Activated CD8-positive, alpha-beta memory T cell treated with anti-CD3 and anti-CD28 coated beads for 36 hours (primary cell): ENCODE measurements around the gene SCYL3. TPM values are rescaled to one million over a fixed set of nuclear protein-coding genes. Genes with fewer than 3 reads are reported as not detected.
"Not testable (repeated sequence)": the region's sequence is repeated elsewhere in the genome, so short reads cannot be mapped to it uniquely, and the experiment has no call there.

Source experiments
- CTCF ChIA-PET: fragments of 350-600 bp; sonication (Branson Sonifier 250); formaldehyde crosslinking; loops from one replicate; lab custom pipeline; 2021; ENCODE audit warnings: antibody characterized with exemption; lab: Charles Lee
- POLR2A ChIA-PET: fragments of 350-600 bp; sonication (Branson Sonifier 250); formaldehyde crosslinking; loops from one replicate; lab custom pipeline; 2021; ENCODE audit warnings: antibody characterized with exemption; lab: Charles Lee
- total RNA-seq, 2 experiments: library from RNA; stranded (reverse); gene quantifications; one replicate each; pipeline ENCODE4 v1.2.3, GENCODE V29; 2021

Gene SCYL3
- total RNA-seq = 10 to 100 TPM in 1 of 2 experiments, 1 to 10 TPM in 1; 9.4 to 10.2 TPM

GRCh38 chr1:169893645-169894423, at the start of gene SCYL3:
SCYL3 (minus strand) TSS chr1:169893896; CDS start chr1:169888840, 5,056 bp downstream.
- ChIA-PET CTCF (interaction anchor here (2.1 kb wide), 1 partner anchor 14 kb away, joined by 6 read pairs; no protein-coding TSS in a partner anchor), POLR2A (interaction anchor here (0.9 to 1.3 kb wide), 2 partner anchors 99 to 638 kb away, joined by 3 to 4 read pairs; partner anchors contain the start of genes GORAB and METTL18)

DNA sequence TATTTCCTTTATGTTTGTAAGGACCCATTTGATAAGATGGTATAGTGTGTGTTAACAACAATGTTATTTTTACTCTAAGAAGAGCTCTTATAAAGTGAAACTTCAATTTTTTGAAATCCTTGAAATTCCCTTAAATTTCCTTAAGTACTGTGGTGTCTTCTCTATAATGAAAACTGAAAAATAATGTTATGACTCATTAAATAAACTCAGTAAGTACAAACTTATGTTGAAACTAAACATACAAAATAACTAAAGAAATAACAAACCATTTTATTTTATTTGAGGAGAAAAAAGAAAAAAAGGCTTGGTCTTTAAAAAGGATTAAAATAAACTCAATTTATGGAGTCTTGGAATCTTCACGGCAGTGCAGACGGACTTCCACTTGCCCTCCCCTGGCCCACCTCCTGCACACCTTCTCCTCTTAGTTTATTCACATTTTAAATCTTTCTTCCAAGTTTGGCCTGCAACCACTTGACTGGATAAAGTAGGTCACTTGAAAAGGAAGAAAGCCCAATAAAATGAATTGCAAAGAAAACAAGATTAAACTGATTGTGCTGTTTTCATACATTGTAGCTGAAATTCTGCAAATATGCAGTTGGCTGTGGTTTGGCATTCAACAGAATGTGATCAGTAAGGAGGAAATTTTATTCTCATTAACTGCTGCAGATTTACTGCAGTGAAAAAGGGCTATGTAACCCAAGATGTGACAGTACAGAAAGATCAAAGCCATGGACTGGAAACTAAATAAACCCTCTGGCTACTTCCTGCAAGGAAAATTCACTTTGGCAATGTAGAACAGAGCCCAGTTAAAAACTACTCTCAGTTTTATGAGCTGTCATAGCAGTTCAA, 48.5 kb upstream of the SCYL3 start:
- POLR2A ChIA-PET = no interaction called here
- CTCF ChIA-PET = no interaction called here

- POLR2A ChIA-PET = no interaction called here
- CTCF ChIA-PET = no interaction called here
Observed at GRCh38 chr1:169933984-169934725, 40.5 kb upstream of the SCYL3 start.

DNA sequence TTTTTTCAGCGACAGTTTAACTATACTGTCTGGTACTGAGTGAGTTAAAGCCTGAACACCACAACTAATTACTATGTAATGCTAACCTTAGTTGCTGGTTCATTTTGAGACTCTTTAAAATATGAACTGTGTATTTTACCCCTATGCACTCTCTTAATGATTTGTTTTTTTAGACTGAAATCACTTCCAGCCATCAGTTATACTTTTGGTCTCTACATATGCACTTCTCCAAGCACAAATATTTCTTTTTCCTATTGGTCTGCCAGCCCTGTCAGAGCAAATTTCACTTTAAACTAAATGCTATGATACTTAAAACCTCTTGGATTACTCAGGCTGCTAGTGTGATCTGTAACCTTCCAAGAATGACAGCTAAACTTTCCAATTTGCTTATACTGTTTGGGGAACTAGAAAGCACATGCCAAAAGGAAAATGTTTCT, 38.1 kb upstream of the SCYL3 start:
- POLR2A ChIA-PET = no interaction called here
- CTCF ChIA-PET = no interaction called here

DNA sequence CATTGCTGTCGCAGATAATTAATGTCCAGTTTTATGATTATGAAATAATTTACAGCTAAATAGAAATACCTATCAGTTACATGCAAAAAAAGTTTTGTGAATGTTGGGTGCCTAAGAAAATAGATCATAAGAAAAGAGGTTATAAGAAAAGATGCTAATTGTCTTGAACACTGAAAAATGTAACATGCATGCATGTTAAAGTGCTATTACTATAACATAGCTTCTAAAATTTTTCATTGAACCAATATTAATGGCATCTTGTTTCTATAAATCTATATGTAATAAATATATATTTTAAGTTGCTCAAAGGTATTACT, 35.5 kb upstream of the SCYL3 start:
- POLR2A ChIA-PET = interaction anchor here (0.5 kb wide), 1 partner anchor 429 kb away, joined by 3 read pairs; no protein-coding TSS in a partner anchor
- CTCF ChIA-PET = interaction anchor here (1.2 kb wide), 1 partner anchor 13 kb away, joined by 3 read pairs; no protein-coding TSS in a partner anchor

DNA sequence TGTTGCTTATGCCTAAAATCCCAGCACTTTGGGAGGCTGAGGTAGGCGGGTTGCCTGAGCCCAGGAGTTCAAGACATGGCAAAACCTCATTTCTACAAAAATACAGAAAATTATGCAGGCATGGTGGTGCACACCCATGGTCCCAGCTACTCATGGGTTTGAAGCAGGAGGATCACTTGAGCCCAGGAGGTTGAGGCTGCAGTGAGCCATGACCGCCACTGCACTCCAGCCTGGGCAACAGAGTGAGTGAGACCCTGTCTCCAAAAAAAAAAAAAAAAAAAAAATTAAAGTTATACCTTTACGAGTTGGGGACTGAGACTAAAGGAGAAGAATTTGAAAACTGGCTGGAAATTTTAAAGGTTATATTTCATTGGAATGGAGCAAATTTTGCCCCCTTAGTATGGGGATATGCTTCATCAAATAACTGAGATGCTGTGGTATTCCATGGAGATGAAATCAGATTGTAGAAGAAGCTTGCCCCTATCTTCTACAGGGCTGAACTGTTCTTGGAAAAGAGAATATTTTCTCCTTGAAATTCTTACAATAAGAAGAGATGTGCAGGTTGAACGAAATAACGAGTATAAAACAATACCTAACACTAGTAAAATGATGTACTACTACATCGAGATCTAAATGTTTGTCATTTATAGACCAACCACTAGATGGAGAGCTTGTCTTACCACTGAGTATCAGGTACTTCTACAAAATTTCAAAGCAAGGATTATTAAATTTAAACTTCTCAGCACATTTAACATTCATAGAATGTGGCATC, 34.9 kb upstream of the SCYL3 start:
- POLR2A ChIA-PET = interaction anchor here (0.5 kb wide), 1 partner anchor 430 kb away, joined by 3 read pairs; no protein-coding TSS in a partner anchor
- CTCF ChIA-PET = interaction anchor here (1.2 kb wide), 1 partner anchor 12 kb away, joined by 3 read pairs; no protein-coding TSS in a partner anchor

DNA sequence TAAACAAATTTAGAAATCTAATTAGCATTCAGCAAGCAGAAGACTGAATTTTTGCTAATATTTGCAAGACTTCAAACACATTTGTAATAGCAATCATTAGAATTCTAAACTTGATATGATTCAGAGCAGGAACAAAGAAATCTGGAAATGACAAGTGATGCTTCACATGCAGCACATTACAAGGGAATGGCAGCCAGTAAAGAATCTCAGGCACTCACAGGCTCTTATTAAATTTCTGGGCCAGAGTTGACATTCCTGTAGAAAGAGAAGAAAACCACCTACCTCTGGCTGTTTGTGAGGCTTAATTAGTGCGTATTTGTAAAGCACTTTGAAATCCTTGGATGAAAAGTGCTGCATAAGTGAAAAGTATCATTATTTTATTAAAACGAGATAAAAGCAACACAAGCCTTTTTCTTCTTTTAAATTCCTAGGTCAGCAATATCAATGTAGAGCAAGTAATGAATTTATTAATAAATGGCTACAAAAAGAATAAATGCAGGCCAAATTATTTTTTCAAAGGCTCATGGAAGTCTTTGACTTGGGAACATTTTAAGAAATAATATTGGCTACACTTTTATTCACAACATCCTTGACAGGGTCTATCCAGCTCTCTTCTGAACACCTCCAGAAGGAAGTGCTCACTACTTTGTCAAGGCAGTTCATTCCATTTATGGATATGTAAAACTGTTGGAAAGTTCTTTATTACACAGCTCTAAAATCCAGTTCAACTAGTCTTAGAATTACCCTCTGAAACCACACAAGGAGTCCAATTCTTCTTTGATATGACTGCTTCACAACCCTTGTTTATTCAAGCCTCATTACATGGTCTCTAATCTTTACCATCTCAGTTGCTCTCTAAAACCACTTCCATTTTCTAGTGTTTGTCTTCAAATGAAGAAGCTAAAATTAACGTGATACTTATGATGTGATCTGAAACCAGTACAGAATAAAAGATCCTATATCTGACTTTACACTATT, 32.1 kb upstream of the SCYL3 start:
- CTCF ChIA-PET = no interaction called here
- POLR2A ChIA-PET = no interaction called here

DNA sequence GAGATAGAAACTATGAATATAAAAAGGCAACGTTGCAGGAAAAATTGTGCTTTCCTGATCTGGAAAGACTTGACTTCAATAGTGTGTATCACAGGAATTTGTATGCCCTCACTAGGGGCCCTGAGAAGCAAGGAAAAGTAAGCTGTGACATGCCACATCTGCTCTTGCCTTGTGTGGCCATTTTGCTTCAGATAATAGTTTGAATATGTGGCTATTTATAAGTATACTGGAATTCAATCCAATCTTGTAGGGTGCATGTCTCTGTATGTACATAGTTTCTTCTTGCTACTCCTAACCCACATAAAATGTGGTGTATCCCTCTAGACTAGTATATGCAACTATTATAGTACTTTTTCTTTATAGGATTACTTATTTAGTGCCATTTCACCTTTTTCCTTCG, 31.1 kb upstream of the SCYL3 start:
- ChIA-PET POLR2A (no interaction called here), CTCF (no interaction called here)

- ChIA-PET CTCF (no interaction called here), POLR2A (no interaction called here)
Observed at GRCh38 chr1:169924063-169924462, 30.4 kb upstream of the SCYL3 start.

DNA sequence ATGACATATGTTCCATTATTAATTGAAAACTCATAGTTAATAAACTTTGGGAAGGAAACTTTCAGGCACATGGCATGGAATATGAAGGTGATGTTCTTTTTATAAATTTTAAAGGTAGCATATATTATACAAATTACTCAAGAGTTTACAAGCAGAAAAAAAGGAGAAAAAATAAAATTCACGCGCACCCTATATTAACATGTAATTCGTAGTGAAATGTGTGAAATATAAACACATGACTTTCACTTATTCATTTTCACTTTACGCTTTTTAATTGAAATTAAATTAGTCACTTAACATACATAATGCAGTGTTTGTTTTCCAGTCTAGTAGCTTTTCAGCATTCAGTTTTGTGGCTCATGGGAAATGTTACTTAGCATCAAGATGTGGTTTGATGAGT, 27.4 kb upstream of the SCYL3 start:
- ChIA-PET POLR2A (no interaction called here), CTCF (no interaction called here)

DNA sequence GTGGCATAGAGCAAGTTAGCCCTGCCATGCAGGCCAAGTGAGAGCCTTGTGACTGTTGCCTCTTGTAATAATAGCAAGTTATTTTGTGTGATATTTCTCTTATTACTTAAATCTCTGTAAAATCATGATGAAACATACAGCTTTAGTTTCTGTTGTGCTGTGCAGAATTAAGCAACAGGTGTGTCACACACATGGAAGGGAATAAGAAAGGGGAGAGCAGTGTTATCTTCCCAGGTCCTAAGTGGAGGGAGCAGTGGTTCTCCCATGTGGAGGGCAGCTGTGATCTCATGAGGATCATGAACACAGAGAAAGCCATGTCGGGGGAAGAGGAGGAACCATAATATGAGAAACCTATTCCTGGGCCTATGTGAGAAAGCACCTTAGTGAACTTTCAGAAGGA, 25.2 kb upstream of the SCYL3 start:
- CTCF ChIA-PET = no interaction called here
- POLR2A ChIA-PET = no interaction called here

DNA sequence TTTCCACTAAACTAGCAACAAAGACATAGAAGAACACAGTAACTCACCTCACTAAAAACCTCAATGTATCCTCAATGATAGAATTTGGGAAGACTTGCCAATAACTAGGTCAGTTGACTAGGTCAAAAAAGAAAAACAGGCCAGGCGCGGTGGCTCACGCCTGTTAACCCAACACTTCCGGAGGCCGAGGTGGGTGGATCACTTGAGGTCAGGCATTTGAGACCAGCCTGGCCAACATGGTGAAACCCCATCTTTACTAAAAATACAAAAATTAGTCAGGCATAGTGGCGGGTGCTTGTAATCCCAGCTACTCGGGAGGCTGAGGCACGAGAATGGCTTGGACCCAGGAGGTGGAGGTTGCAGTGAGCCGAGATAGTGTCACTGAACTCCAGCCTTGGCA, 24.5 kb upstream of the SCYL3 start:
- POLR2A ChIA-PET, CTCF ChIA-PET: not testable (repeated sequence)

GRCh38 chr1:169915150-169915549, 21.5 kb upstream of the SCYL3 start:
- ChIA-PET CTCF (no interaction called here), POLR2A (no interaction called here)

GRCh38 chr1:169914531-169914930, 20.8 kb upstream of the SCYL3 start:
- CTCF ChIA-PET = no interaction called here
- POLR2A ChIA-PET = no interaction called here

DNA sequence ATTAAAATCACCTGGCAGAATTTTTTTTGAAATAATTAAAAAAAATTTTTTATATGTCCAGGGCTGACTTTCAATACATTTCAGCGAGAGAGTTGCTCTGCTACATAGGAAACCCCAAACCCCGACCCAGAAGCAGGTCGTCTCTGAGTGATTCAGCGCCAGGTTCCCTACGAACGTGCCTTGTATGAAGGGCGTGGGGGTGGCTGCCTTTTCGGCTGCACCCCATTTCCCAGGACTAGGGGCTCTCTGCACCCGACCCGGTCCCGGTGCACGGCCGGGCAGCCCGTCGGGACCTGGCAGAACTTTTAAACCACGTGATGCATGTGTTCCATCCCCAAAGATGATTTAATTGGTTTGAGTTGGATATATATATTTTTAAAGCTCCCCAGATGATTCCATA, 15.8 kb upstream of the SCYL3 start:
- ChIA-PET CTCF (no interaction called here), POLR2A (no interaction called here)

DNA sequence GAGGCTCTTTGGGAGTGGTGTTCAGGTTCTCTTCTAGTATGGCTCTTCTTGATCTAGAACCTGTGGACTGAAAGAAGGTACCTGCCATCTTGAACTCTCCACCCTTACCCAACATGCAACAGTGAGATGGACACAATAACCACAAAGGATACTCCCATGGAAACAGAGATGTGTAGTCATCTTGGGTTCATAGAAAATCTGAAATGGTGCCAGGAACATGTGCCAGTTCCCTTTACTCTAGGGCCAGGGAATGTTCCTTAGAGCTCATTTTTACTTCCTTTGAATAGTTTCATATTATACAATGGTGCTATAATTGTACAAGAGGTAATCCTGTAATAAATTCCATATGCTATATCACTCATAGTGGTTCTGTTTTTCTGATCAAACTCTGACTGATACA, 13.2 kb upstream of the SCYL3 start:
- CTCF ChIA-PET = no interaction called here
- POLR2A ChIA-PET = no interaction called here

GRCh38 chr1:169904834-169905233, 11.1 kb upstream of the SCYL3 start:
- ChIA-PET POLR2A (interaction anchor here (0.7 kb wide), 1 partner anchor 1537 kb away, joined by 5 read pairs; no protein-coding TSS in a partner anchor), CTCF (interaction anchor here (0.7 kb wide), 1 partner anchor 172 kb away, joined by 3 read pairs; no protein-coding TSS in a partner anchor)

GRCh38 chr1:169902751-169903150, 9.1 kb upstream of the SCYL3 start:
- ChIA-PET CTCF (no interaction called here), POLR2A (no interaction called here)
